Fibroblast of lung (primary cell): ENCODE measurements around the gene LCP1.

ENCODE experiments used
- EZH2 ChIP-seq: IDR thresholded peaks from 2 replicates; pipeline ENCODE4 v1.5.1; 2012; ENCODE audit warnings: low read length, control low read depth, mild to moderate bottlenecking; ENCODE audit errors: missing control alignments
- TF ChIP-seq, protein P1 (sequence below), 2 donors: IDR thresholded peaks in 1 of 2; conservative IDR thresholded peaks in 1 of 2; 1 replicate in 1 of 2; 2 replicates in 1 of 2; pipeline ENCODE4 v1.5.1; 2011 to 2012; ENCODE audit warnings: low read length in 2 of 2, control low read depth in 1 of 2, inconsistent platforms in 1 of 2, low read depth in 1 of 2, mild to moderate bottlenecking in 1 of 2

DNA sequence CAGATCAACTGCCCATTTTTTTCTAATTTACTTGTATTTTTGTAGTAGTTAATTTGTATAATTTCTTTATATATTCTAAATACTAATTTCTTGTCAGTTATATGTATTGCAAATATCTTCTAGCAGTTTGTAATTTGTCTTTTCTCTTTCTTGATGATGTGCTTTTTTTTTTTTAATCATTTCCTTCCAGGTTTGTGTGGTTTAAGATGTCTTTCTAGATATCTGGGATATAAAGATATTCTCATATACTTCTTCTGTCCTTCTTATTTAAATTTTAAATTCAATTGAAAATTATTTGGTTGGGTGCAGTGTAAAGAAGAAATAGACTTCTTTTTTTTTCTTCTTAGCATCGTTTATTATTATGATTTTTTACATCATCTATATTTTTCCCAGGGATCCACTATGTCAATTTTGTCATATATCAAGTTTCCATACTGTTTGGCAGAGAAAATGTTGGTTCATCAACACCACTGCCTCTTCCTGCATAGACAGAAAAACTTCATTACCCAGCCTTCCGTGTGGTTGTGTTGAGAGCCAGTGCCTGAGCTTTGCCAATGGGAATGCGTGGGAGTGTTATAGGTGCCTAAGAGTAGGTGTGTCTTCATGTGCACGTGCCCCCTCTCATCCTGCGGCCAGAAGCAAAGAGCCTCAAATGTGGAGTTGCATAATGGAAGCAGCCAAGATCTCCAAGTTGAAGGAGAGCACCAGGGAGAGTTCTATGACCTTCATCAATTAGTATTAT is 93.0 kb downstream of the LCP1 start:
- TF ChIP-seq, protein P1, sequence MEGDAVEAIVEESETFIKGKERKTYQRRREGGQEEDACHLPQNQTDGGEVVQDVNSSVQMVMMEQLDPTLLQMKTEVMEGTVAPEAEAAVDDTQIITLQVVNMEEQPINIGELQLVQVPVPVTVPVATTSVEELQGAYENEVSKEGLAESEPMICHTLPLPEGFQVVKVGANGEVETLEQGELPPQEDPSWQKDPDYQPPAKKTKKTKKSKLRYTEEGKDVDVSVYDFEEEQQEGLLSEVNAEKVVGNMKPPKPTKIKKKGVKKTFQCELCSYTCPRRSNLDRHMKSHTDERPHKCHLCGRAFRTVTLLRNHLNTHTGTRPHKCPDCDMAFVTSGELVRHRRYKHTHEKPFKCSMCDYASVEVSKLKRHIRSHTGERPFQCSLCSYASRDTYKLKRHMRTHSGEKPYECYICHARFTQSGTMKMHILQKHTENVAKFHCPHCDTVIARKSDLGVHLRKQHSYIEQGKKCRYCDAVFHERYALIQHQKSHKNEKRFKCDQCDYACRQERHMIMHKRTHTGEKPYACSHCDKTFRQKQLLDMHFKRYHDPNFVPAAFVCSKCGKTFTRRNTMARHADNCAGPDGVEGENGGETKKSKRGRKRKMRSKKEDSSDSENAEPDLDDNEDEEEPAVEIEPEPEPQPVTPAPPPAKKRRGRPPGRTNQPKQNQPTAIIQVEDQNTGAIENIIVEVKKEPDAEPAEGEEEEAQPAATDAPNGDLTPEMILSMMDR (conservative IDR thresholded peaks at IDR 0.05 in 1 of 2, IDR thresholded peaks at IDR 0.05 in 1 of 2; ENCODE audit: low read depth in 1 of 2, low read length in 2 of 2), result no peak
- TF ChIP-seq EZH2, result no peak
